Esophagus muscularis mucosa (tissue), 4 donors: Measurements from ENCODE around the gene VCX3A. TPM values are rescaled to one million over a fixed set of nuclear protein-coding genes. Genes with fewer than 3 reads are reported as not detected.

Source experiments
- DNase-seq: peaks from one replicate; pipeline ENCODE4 v3.0.0-alpha.2; 2017; ENCODE audit errors: extremely low spot score
- H3K27ac ChIP-seq, 4 donors: fragments of 200-600 bp; sonication (generic); replicated peaks in 1 of 4; 1 replicate in 3 of 4; 2 replicates in 1 of 4; pipeline ENCODE4 v1.5.1; 2016 to 2019; ENCODE audit warnings: mild to moderate bottlenecking in 1 of 4
- H3K27me3 ChIP-seq, 4 donors: fragments of 200-600 bp; sonication (generic); one replicate each; pipeline versions ENCODE4 v1.5.1 to v1.6.0; 2016 to 2019
- H3K36me3 ChIP-seq, 4 donors: fragments of 200-600 bp; sonication (generic); one replicate each; pipeline ENCODE4 v1.5.1; 2016 to 2019
- H3K4me1 ChIP-seq, 4 donors: fragments of 200-600 bp; sonication (generic); one replicate each; pipeline ENCODE4 v1.5.1; 2016 to 2019
- H3K4me3 ChIP-seq, 4 donors: fragments of 200-600 bp; sonication (generic); 1 replicate in 2 of 4; 2 replicates in 2 of 4; pipeline ENCODE4 v1.5.1; 2016 to 2019; ENCODE audit warnings: mild to moderate bottlenecking in 4 of 4, moderate library complexity in 1 of 4
- H3K9me3 ChIP-seq, 4 donors: fragments of 200-600 bp; sonication (generic); 1 replicate in 3 of 4; 2 replicates in 1 of 4; pipeline ENCODE4 v1.5.1; 2016 to 2019
- EP300 ChIP-seq: sonication (generic); formaldehyde crosslinking; IDR thresholded peaks from one replicate; pipeline ENCODE4 v1.6.1; 2017; ENCODE audit warnings: antibody characterized with exemption
- POLR2A ChIP-seq: fragments of 450-650 bp; IDR thresholded peaks from one replicate; pipeline ENCODE4 v1.6.1; 2017; ENCODE audit warnings: antibody characterized with exemption, moderate library complexity, mild to moderate bottlenecking, low read depth
- POLR2AphosphoS5 ChIP-seq, 2 donors: sonication (generic); formaldehyde crosslinking; IDR thresholded peaks; one replicate each; pipeline ENCODE4 v1.6.1; 2017; ENCODE audit warnings: antibody characterized with exemption in 2 of 2
- WGBS: methylation state at CpG from one replicate; pipeline ENCODE4 v1.1.5; 2018; 5-methylcytosine and 5-hydroxymethylcytosine counted together
- intact Hi-C: fragments of 100-400 bp; cut with DNase I; formaldehyde crosslinking; loops from one replicate; pipeline ENCODE4 v1.15.1; 2023
- total RNA-seq, 4 donors: library from RNA; depleted of rRNA; stranded (reverse); fragments of >200 nt; gene quantifications; one replicate each; pipeline versions ENCODE4 v1.1.0 to v1.2.1, GENCODE V29; 2016
- TF ChIP-seq, protein P1 (sequence below), 3 experiments: fragments of 200-600 bp in 2 of 3; fragments of 450-650 bp in 1 of 3; sonication (generic) in 2 of 3; IDR thresholded peaks; one replicate each; pipeline ENCODE4 v1.5.1; 2017 to 2019; ENCODE audit warnings: antibody characterized with exemption in 3 of 3, mild to moderate bottlenecking in 2 of 3, moderate library complexity in 1 of 3

VCX3A gene
- total RNA-seq, 4 donors from 2014 or later, result not detected

DNA sequence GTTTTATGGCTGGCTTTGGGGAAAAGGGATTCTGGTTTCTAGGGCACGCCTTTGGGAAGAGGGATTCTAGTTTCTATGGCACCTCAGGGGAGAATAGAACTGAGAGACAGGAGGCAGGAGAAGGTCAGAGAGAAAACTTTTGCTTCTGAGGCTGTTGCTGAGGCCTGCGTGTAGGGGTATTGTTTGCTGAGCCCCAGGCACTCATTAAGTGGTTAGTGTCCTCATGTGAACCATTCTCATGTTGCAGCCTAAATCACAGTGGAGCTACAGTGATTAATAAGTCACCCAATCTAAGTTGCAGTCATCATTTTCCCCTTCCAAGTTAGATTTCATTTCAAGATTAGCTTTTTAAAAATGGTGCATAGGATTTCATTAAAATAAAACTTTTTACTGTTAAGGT is 29.0 kb downstream of the VCX3A start:
- no peaks in the 10 kb centered on the region for H3K9me3 ChIP-seq
- H3K4me1 ChIP-seq, result no peaks in the 10 kb centered on the region
- H3K4me3 ChIP-seq, result no peak overlapping the region
- TF ChIP-seq EP300 (no peak), POLR2A (no peak), POLR2AphosphoS5 (IDR thresholded peaks at IDR 0.05) (no peak)
- intact Hi-C loops, result no loop called here
- no peaks in the 10 kb centered on the region for H3K27me3 ChIP-seq
- WGBS, result 46% methylated on average over 2 of the region's 2 CpGs
- no peak for DNase-seq
- no peak overlapping the region for H3K27ac ChIP-seq
- H3K36me3 ChIP-seq, result no peaks in the 10 kb centered on the region

DNA sequence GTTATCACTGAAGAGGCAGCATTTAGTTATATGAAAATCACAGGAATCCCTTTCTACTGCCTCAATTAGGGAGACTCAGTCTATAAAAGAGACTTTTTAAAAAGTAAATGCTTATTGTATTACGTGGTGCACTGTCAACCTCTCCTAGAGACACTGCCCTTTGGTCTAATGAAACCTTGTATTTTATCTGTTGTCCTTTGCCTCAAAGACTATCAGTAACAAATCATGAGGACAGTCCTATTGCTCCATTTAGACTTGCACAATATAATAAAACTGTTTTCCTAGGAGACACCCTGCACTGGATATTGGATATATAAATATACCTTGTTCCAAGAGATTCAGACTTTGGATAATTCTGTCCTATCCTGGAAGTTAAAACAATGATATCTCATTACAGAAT is 34.2 kb downstream of the VCX3A start:
- TF ChIP-seq EP300 (no peak), POLR2AphosphoS5 (IDR thresholded peaks at IDR 0.05) (no peak), POLR2A (no peak)
- Histone ChIP-seq H3K4me3 (no peak overlapping the region), H3K36me3 (no peaks in the 10 kb centered on the region), H3K27me3 (no peaks in the 10 kb centered on the region), H3K9me3 (no peaks in the 10 kb centered on the region), H3K27ac (no peak overlapping the region), H3K4me1 (no peaks in the 10 kb centered on the region)
- WGBS, result 48% methylated on average over 1 of the region's 1 CpG
- intact Hi-C loops, result no loop called here
- DNase-seq, result no peak

DNA sequence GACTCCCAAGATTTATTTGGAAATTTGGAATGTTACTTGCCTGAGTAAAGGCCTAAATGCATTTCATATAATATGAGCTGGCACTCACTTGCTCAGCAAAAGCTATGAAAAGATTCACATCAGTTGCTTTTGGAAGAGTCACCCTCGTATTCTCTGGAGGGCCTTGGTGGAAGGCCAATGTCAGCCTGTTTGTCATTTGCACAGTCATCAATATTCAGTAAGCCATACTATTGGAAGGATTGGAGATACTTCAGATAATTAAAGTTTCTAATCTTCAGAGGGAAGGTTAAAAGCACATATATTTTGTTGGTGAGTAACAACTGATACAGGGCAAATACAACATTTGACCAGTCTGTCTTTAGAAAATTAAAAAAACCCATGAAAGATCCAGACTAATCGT is 36.6 kb downstream of the VCX3A start:
- no peaks in the 10 kb centered on the region for H3K4me1 ChIP-seq
- H3K36me3 ChIP-seq, result no peaks in the 10 kb centered on the region
- no peak overlapping the region for H3K4me3 ChIP-seq
- TF ChIP-seq EP300 (no peak), POLR2AphosphoS5 (IDR thresholded peaks at IDR 0.05) (no peak), POLR2A (no peak)
- TF ChIP-seq, protein P1, sequence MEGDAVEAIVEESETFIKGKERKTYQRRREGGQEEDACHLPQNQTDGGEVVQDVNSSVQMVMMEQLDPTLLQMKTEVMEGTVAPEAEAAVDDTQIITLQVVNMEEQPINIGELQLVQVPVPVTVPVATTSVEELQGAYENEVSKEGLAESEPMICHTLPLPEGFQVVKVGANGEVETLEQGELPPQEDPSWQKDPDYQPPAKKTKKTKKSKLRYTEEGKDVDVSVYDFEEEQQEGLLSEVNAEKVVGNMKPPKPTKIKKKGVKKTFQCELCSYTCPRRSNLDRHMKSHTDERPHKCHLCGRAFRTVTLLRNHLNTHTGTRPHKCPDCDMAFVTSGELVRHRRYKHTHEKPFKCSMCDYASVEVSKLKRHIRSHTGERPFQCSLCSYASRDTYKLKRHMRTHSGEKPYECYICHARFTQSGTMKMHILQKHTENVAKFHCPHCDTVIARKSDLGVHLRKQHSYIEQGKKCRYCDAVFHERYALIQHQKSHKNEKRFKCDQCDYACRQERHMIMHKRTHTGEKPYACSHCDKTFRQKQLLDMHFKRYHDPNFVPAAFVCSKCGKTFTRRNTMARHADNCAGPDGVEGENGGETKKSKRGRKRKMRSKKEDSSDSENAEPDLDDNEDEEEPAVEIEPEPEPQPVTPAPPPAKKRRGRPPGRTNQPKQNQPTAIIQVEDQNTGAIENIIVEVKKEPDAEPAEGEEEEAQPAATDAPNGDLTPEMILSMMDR (IDR thresholded peaks at IDR 0.05), result no peak
- intact Hi-C loops, result no loop called here
- 67% methylated on average over 2 of the region's 2 CpGs for WGBS
- H3K27me3 ChIP-seq, result no peaks in the 10 kb centered on the region
- H3K27ac ChIP-seq, result no peak overlapping the region
- DNase-seq, result no peak
- no peaks in the 10 kb centered on the region for H3K9me3 ChIP-seq
